ENCODE data around the gene CEPT1. TPM values are rescaled to one million over a fixed set of nuclear protein-coding genes. Genes with fewer than 3 reads are reported as not detected.

CEPT1 gene
- total RNA-seq, 2 experiments from 2014 or later: 36.6 to 37.5 TPM

- ATAC-seq (no peak), DNase-seq (no peak)
- H3K4me3 Mint-ChIP-seq: no peak overlapping the region
- no peaks in the 10 kb centered on the region for H3K27me3 Mint-ChIP-seq (ENCODE audit: low read depth)
- H3K36me3 Mint-ChIP-seq (ENCODE audit: low read depth): peaks cover 75% of the 10 kb centered on the region
- H3K27ac Mint-ChIP-seq: no peak overlapping the region
- H3K4me1 Mint-ChIP-seq (ENCODE audit: low read depth): peaks cover 4% of the 10 kb centered on the region
- CTCF ChIA-PET: interaction anchor here (0.9 to 1.5 kb wide), 3 partner anchors 14 to 220 kb away, joined by 3 to 4 read pairs (median 3); no protein-coding TSS in a partner anchor
- POLR2A ChIA-PET: interaction anchor here (2.7 kb wide), 1 partner anchor 19 kb away, joined by 8 read pairs; no protein-coding TSS in a partner anchor
- no peaks in the 10 kb centered on the region for H3K9me3 Mint-ChIP-seq (ENCODE audit: insufficient read depth)
Measured at GRCh38 chr1:111179968-111180533, 40.0 kb downstream of the CEPT1 start.

- Mint-ChIP-seq H3K4me1 (ENCODE audit: low read depth) (peaks cover 21% of the 10 kb centered on the region), H3K27ac (no peak overlapping the region), H3K4me3 (no peak overlapping the region), H3K9me3 (ENCODE audit: insufficient read depth) (no peaks in the 10 kb centered on the region), H3K36me3 (ENCODE audit: low read depth) (peaks cover 78% of the 10 kb centered on the region), H3K27me3 (ENCODE audit: low read depth) (no peaks in the 10 kb centered on the region)
- DNase-seq: no peak
- no peak for ATAC-seq
- CTCF ChIA-PET: interaction anchor here (1.3 to 2.6 kb wide), 8 partner anchors 9 to 218 kb away, joined by 3 to 13 read pairs (median 8); partner anchors contain the start of gene DENND2D
- POLR2A ChIA-PET: interaction anchor here (0.6 to 2.7 kb wide), 4 partner anchors 10 to 280 kb away, joined by 4 to 13 read pairs (median 6); no protein-coding TSS in a partner anchor
Measured at GRCh38 chr1:111182052-111182451, 42.0 kb downstream of the CEPT1 start.

GRCh38 chr1:111183308-111184069 lies 43.5 kb downstream of the CEPT1 start:
- Mint-ChIP-seq H3K4me3 (no peak overlapping the region), H3K9me3 (ENCODE audit: insufficient read depth) (no peaks in the 10 kb centered on the region), H3K27ac (peak overlapping the region; percentile 56), H3K4me1 (ENCODE audit: low read depth) (peaks cover 35% of the 10 kb centered on the region), H3K36me3 (ENCODE audit: low read depth) (peaks cover 83% of the 10 kb centered on the region), H3K27me3 (ENCODE audit: low read depth) (no peaks in the 10 kb centered on the region)
- DNase-seq: no peak
- no peak for ATAC-seq
- ChIA-PET POLR2A (interaction anchor here (0.8 to 2.1 kb wide), 7 partner anchors 9 to 46 kb away, joined by 3 to 13 read pairs (median 5); partner anchors contain the start of genes CEPT1 and DRAM2), CTCF (interaction anchor here (0.6 to 2.6 kb wide), 10 partner anchors 8 to 217 kb away, joined by 3 to 13 read pairs (median 4); partner anchors contain the start of gene DENND2D)

GRCh38 chr1:111184663-111185062 lies 44.6 kb downstream of the CEPT1 start:
- POLR2A ChIA-PET: interaction anchor here (1.4 kb wide), 2 partner anchors 14 to 17 kb away, joined by 4 to 5 read pairs; no protein-coding TSS in a partner anchor
- CTCF ChIA-PET: no interaction called here
- DNase-seq (no peak), ATAC-seq (no peak)
- Mint-ChIP-seq H3K9me3 (ENCODE audit: insufficient read depth) (no peaks in the 10 kb centered on the region), H3K27ac (no peak overlapping the region), H3K27me3 (ENCODE audit: low read depth) (no peaks in the 10 kb centered on the region), H3K4me3 (no peak overlapping the region), H3K36me3 (ENCODE audit: low read depth) (peaks cover 85% of the 10 kb centered on the region), H3K4me1 (ENCODE audit: low read depth) (peaks cover 47% of the 10 kb centered on the region)

GRCh38 chr1:111190931-111191451 lies 51.0 kb downstream of the CEPT1 start:
- Mint-ChIP-seq H3K9me3 (ENCODE audit: insufficient read depth) (no peaks in the 10 kb centered on the region), H3K4me3 (no peak overlapping the region), H3K27ac (peak overlapping the region; percentile 73), H3K27me3 (ENCODE audit: low read depth) (no peaks in the 10 kb centered on the region), H3K36me3 (ENCODE audit: low read depth) (peaks cover 98% of the 10 kb centered on the region), H3K4me1 (ENCODE audit: low read depth) (peaks cover 99% of the 10 kb centered on the region)
- ATAC-seq (no peak), DNase-seq (no peak)
- CTCF ChIA-PET: interaction anchor here (0.7 to 14.9 kb wide), 6 partner anchors 8 to 251 kb away, joined by 3 to 528 read pairs (median 4); partner anchors contain the start of genes CHI3L2 and DENND2D
- POLR2A ChIA-PET: interaction anchor here (0.6 to 4.2 kb wide), 8 partner anchors 8 to 246 kb away, joined by 3 to 40 read pairs (median 8); partner anchors contain the start of genes CEPT1, DENND2D and DRAM2

GRCh38 chr1:111191496-111191895 lies 51.5 kb downstream of the CEPT1 start:
- H3K4me3 Mint-ChIP-seq: no peak overlapping the region
- peak overlapping the region; percentile 76 for H3K27ac Mint-ChIP-seq
- peaks cover 98% of the 10 kb centered on the region for H3K36me3 Mint-ChIP-seq (ENCODE audit: low read depth)
- CTCF ChIA-PET: interaction anchor here (0.6 to 14.9 kb wide), 8 partner anchors 8 to 251 kb away, joined by 3 to 528 read pairs (median 4); partner anchors contain the start of genes CHI3L2 and DENND2D
- ATAC-seq (no peak), DNase-seq (no peak)
- H3K9me3 Mint-ChIP-seq (ENCODE audit: insufficient read depth): no peaks in the 10 kb centered on the region
- H3K4me1 Mint-ChIP-seq (ENCODE audit: low read depth): peaks cover 100% of the 10 kb centered on the region
- no peaks in the 10 kb centered on the region for H3K27me3 Mint-ChIP-seq (ENCODE audit: low read depth)
- POLR2A ChIA-PET: interaction anchor here (0.6 to 4.2 kb wide), 9 partner anchors 8 to 257 kb away, joined by 3 to 40 read pairs (median 7); partner anchors contain the start of genes CEPT1, DENND2D and DRAM2

- ATAC-seq: no peak
- H3K4me1 Mint-ChIP-seq (ENCODE audit: low read depth): peaks cover 98% of the 10 kb centered on the region
- no peaks in the 10 kb centered on the region for H3K9me3 Mint-ChIP-seq (ENCODE audit: insufficient read depth)
- peak overlapping the region; percentile 16 for H3K4me3 Mint-ChIP-seq
- H3K27me3 Mint-ChIP-seq (ENCODE audit: low read depth): no peaks in the 10 kb centered on the region
- peaks cover 98% of the 10 kb centered on the region for H3K36me3 Mint-ChIP-seq (ENCODE audit: low read depth)
- ChIA-PET POLR2A (interaction anchor here (1.2 to 4.2 kb wide), 8 partner anchors 8 to 256 kb away, joined by 3 to 40 read pairs (median 8); partner anchors contain the start of genes CEPT1, DENND2D and DRAM2), CTCF (interaction anchor here (0.6 to 14.9 kb wide), 8 partner anchors 7 to 250 kb away, joined by 3 to 528 read pairs (median 4); partner anchors contain the start of genes CHI3L2 and DENND2D)
- peak overlapping the region; percentile 76 for H3K27ac Mint-ChIP-seq
- no peak for DNase-seq
Measured at GRCh38 chr1:111192074-111192473, 52.1 kb downstream of the CEPT1 start.

GRCh38 chr1:111192658-111193519 lies 52.9 kb downstream of the CEPT1 start:
- Mint-ChIP-seq H3K9me3 (ENCODE audit: insufficient read depth) (no peaks in the 10 kb centered on the region), H3K4me3 (peak overlapping the region; percentile 99), H3K36me3 (ENCODE audit: low read depth) (peaks cover 98% of the 10 kb centered on the region), H3K4me1 (ENCODE audit: low read depth) (peaks cover 89% of the 10 kb centered on the region), H3K27ac (peak overlapping the region; percentile 76), H3K27me3 (ENCODE audit: low read depth) (no peaks in the 10 kb centered on the region)
- DNase-seq (no peak), ATAC-seq (no peak)
- ChIA-PET CTCF (interaction anchor here (0.6 to 14.9 kb wide), 6 partner anchors 10 to 162 kb away, joined by 3 to 528 read pairs (median 6); partner anchors contain the start of gene CHI3L2), POLR2A (interaction anchor here (1.3 to 4.2 kb wide), 6 partner anchors 8 to 255 kb away, joined by 3 to 40 read pairs (median 10); partner anchors contain the start of gene DENND2D)

GRCh38 chr1:111193712-111194480 lies 53.9 kb downstream of the CEPT1 start:
- CTCF ChIA-PET: interaction anchor here (0.6 to 14.9 kb wide), 6 partner anchors 11 to 163 kb away, joined by 3 to 528 read pairs (median 6); partner anchors contain the start of gene CHI3L2
- no peaks in the 10 kb centered on the region for H3K9me3 Mint-ChIP-seq (ENCODE audit: insufficient read depth)
- peak overlapping the region; percentile 76 for H3K27ac Mint-ChIP-seq
- POLR2A ChIA-PET: interaction anchor here (0.5 to 4.2 kb wide), 4 partner anchors 21 to 553 kb away, joined by 3 to 40 read pairs (median 14); no protein-coding TSS in a partner anchor
- DNase-seq: no peak
- H3K27me3 Mint-ChIP-seq (ENCODE audit: low read depth): no peaks in the 10 kb centered on the region
- ATAC-seq: no peak
- peaks cover 79% of the 10 kb centered on the region for H3K4me1 Mint-ChIP-seq (ENCODE audit: low read depth)
- H3K36me3 Mint-ChIP-seq (ENCODE audit: low read depth): peaks cover 98% of the 10 kb centered on the region
- peak overlapping the region; percentile 99 for H3K4me3 Mint-ChIP-seq
